ENCODE results near the gene CFAP210. TPM values are rescaled to one million over a fixed set of nuclear protein-coding genes. Genes with fewer than 3 reads are reported as not detected.

The CFAP210 gene
- total RNA-seq, 1 experiment from 2014 or later, result 0.94 TPM

- Histone ChIP-seq H4K91ac (ENCODE audit: insufficient read length, low read depth, low read length) (no peak overlapping the region), H3K14ac (ENCODE audit: insufficient read depth, low read length) (no peak overlapping the region), H2BK15ac (ENCODE audit: low read depth, low read length) (no peak overlapping the region), H4K20me1 (ENCODE audit: control insufficient read depth, insufficient read depth, insufficient read length) (no peaks in the 10 kb centered on the region), H3K18ac (ENCODE audit: insufficient read length, low read depth, low read length) (no peak overlapping the region), H4K5ac (ENCODE audit: insufficient read length, low read depth, low read length) (no peak overlapping the region), H3K4me1 (ENCODE audit: insufficient read depth, low read length) (peaks cover 5% of the 10 kb centered on the region; the same call in 1 of the 2 replicates), H3K4me2 (ENCODE audit: insufficient read depth, insufficient read length, low read length) (no peak overlapping the region), H2BK5ac (ENCODE audit: insufficient read length, low read length) (no peak overlapping the region), H3K27me3 (ENCODE audit: insufficient read depth, low read length) (no peaks in the 10 kb centered on the region), H3T11ph (ENCODE audit: low read length) (no peak overlapping the region), H4K8ac (replicated peaks; ENCODE audit: insufficient read length, low read depth, low read length) (no peak overlapping the region), H3K23ac (ENCODE audit: insufficient read length, low read depth, low read length) (no peak overlapping the region), H2AK5ac (ENCODE audit: insufficient read length, low read length) (no peak overlapping the region), H3K27ac (ENCODE audit: insufficient read length, low read depth, low read length) (no peak overlapping the region), H3K4ac (ENCODE audit: low read depth, low read length) (no peak overlapping the region), H3K9ac (ENCODE audit: extremely low read depth, insufficient read length, low read length) (no peak overlapping the region), H2BK20ac (ENCODE audit: low read depth, low read length, poor library complexity, severe bottlenecking) (no peak overlapping the region), H3K9me3 (ENCODE audit: control insufficient read depth, low read depth, low read length) (no peaks in the 10 kb centered on the region), H3K56ac (ENCODE audit: insufficient read length, low read depth, low read length) (no peak overlapping the region), H3K23me2 (ENCODE audit: insufficient read length, low read depth, low read length, poor library complexity, severe bottlenecking) (no peaks in the 10 kb centered on the region), H2BK120ac (ENCODE audit: low read depth, low read length, poor library complexity, severe bottlenecking) (no peak overlapping the region), H3K79me1 (ENCODE audit: insufficient read depth, low read depth, low read length, poor library complexity, severe bottlenecking) (no peaks in the 10 kb centered on the region), H2BK12ac (ENCODE audit: insufficient read length, low read depth, low read length) (no peak overlapping the region), H3K79me2 (ENCODE audit: insufficient read depth, low read length) (no peaks in the 10 kb centered on the region), H2AFZ (ENCODE audit: low read length) (no peak overlapping the region)
- Mint-ChIP-seq H3K36me3 (ENCODE audit: insufficient read depth in 1 of 3, low read depth in 3 of 3) (peaks cover 5 to 8% (median 8%) of the 10 kb centered on the region in 3 experiments; a peak in 6 of 7 replicates), H3K9me3 (peaks cover 7 to 19% of the 10 kb centered on the region in 2 experiments; a peak in 4 of 5 replicates), H3K4me3 (no peak overlapping the region), H3K27me3 (ENCODE audit: low read depth) (peaks cover 3% of the 10 kb centered on the region; the same call in 1 of the 2 replicates), H3K27ac (no peak overlapping the region), H3K4me1 (peaks cover 13 to 21% of the 10 kb centered on the region in 2 experiments)
- no CpG with 5 or more reads among the region's 3 CpGs for WGBS (ENCODE audit: extremely low coverage, insufficient read length, low lambda C conversion rate)
- TF ChIP-seq CTCF (conservative IDR thresholded peaks at IDR 0.05), result no peak
- DNase-seq, result no peak
These were observed 10.6 kb downstream of the CFAP210 start for GRCh38 chr2:169683425-169684134.

All from H9 (cell line).